H1 (cell line): ENCODE data around the gene NRROS. TPM values are rescaled to one million over a fixed set of nuclear protein-coding genes. Genes with fewer than 3 reads are reported as not detected.

Source experiments
- BACH1 ChIP-seq: IDR thresholded peaks from 2 replicates; pipeline ENCODE4 v1.6.1; 2012; ENCODE audit warnings: low read length, improper control_type of control experiment
- CHD7 ChIP-seq: fragments of 300-600 bp; sonication (generic); IDR thresholded peaks from 2 replicates; pipeline ENCODE4 v1.7.1; 2012; ENCODE audit warnings: low read length, moderate library complexity, mild to moderate bottlenecking, inconsistent platforms; ENCODE audit not compliant: insufficient replicate concordance
- KDM1A ChIP-seq: fragments of 200-600, 300-600 bp; sonication (generic); IDR thresholded peaks from 2 replicates; pipeline ENCODE4 v1.7.1; 2016; ENCODE audit warnings: mild to moderate bottlenecking, low read length, borderline replicate concordance
- KDM5A ChIP-seq: fragments of 200-600 bp; IDR thresholded peaks from 2 replicates; pipeline ENCODE4 v1.7.1; 2012; ENCODE audit warnings: mild to moderate bottlenecking, low read length, inconsistent platforms, mixed read lengths
- RAD21 ChIP-seq, 2 experiments: IDR thresholded peaks in 1 of 2; conservative IDR thresholded peaks in 1 of 2; 2 replicates each; pipeline ENCODE4 v1.6.1; 2011; ENCODE audit warnings: low read depth in 2 of 2, low read length in 2 of 2, improper control_type of control experiment in 1 of 2, inconsistent platforms in 1 of 2, mild to moderate bottlenecking in 1 of 2, moderate library complexity in 1 of 2
- RFX5 ChIP-seq: IDR thresholded peaks from 2 replicates; pipeline ENCODE4 v1.6.1; 2011; ENCODE audit warnings: low read depth, low read length, improper control_type of control experiment, borderline replicate concordance
- RXRA ChIP-seq: IDR thresholded peaks from 2 replicates; pipeline ENCODE4 v1.6.1; 2011; ENCODE audit warnings: low read depth, mild to moderate bottlenecking, low read length, moderate library complexity; ENCODE audit not compliant: insufficient read depth
- SIX5 ChIP-seq: IDR thresholded peaks from 2 replicates; pipeline ENCODE4 v1.6.1; 2011; ENCODE audit warnings: mild to moderate bottlenecking, low read depth, low read length
- TCF12 ChIP-seq: IDR thresholded peaks from 2 replicates; pipeline ENCODE4 v1.6.1; 2011; ENCODE audit warnings: low read depth, mild to moderate bottlenecking, low read length
- YY1 ChIP-seq: IDR thresholded peaks from 2 replicates; pipeline ENCODE4 v1.6.1; 2011; ENCODE audit warnings: low read depth, mild to moderate bottlenecking, low read length
- ZNF274 ChIP-seq: IDR thresholded peaks from 2 replicates; pipeline ENCODE4 v1.7.0; 2012; ENCODE audit warnings: low read length, borderline replicate concordance; ENCODE audit errors: extremely low read depth
- polyA plus RNA-seq, 7 experiments: library from polyadenylated mRNA; depleted of rRNA in 3 of 7; stranded (reverse) in 5 of 7; unstranded in 2 of 7; fragments of >200 nt in 5 of 7; fragments of 200-250 nt in 2 of 7; gene quantifications; 1 replicate in 5 of 7; 2 replicates in 1 of 7; 4 replicates in 1 of 7; pipeline versions ENCODE4 v1.2.1 to v1.2.3, GENCODE V29; 2011 to 2013; ENCODE audit warnings: missing spikeins in 2 of 7, mixed read lengths in 2 of 7
- total RNA-seq: library from RNA; stranded (reverse); fragmentation: NEBNext Ultra II Directional; extraction: Animal tissue kit (Norgen Biotek cat#: 25700); gene quantifications from 2 replicates; pipeline ENCODE4 v1.2.1, GENCODE V29; 2021

The NRROS gene
- total and polyA plus RNA-seq, 2 of the 8 experiments (the other 6 are each of a cell fraction or from before 2014, with no cell fraction given), result 5.3 to 7.3 TPM

DNA sequence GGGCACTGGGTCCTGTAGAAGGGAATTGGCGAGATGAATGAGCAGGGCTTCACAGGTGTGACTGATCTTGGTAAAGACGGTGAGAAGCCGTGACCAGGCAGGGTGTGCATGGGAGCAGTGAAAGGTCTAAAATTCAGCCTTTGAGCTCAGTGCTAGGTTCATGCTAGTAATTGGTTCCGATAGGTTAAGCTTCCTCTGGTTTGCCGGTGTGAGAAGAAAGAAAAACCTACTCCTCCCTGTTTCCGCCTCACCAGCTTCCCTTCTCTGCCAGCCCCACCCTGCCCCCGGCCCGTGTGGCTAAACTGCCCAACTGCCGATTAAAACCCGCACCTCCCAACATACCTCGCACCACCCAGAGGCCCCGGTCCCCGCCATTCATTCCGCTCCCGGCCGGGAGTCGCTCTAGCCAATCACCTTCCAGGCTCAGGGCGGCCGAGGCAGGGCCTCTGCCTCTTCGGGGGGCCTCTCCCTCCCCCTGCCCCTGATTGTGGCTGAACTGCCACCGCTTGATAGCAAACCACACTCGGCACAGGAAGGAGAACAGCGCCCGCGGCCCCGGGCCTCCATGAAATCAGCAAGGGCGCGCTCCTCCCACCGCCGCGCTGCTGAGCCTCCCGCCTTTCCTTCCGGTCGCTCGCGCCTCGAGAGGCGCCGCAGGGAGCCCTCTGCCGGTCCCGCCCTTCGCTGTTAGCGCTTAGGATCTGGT is 7.3 kb upstream of the NRROS start (continued):
- TF ChIP-seq CHD7 (no peak), YY1 (peak; percentile 84), RFX5 (no peak), KDM1A (no peak), RXRA (no peak), BACH1 (no peak), SIX5 (no peak), KDM5A (no peak), ZNF274 (no peak), TCF12 (no peak), RAD21 (IDR thresholded peaks at IDR 0.05 in 1 of 2, conservative IDR thresholded peaks at IDR 0.05 in 1 of 2; ENCODE audit: low read depth in 2 of 2, low read length in 2 of 2) (no peak)
